ENCODE measurements around the gene PTGDS.

- TF ChIP-seq EZH2 (IDR thresholded peaks at IDR 0.05; ENCODE audit: insufficient read depth, poor library complexity, severe bottlenecking), result no peak
- TF ChIP-seq EZH2phosphoT487 (IDR thresholded peaks at IDR 0.05; ENCODE audit: insufficient read depth, low read depth), result no peak
Observed at GRCh38 chr9:137019891-137020683, 42.8 kb downstream of the PTGDS start.
